Esophagus muscularis mucosa (tissue), 4 donors: Measurements from ENCODE around the gene WDR49.

Experiments
- EP300 ChIP-seq: sonication (generic); formaldehyde crosslinking; IDR thresholded peaks from one replicate; pipeline ENCODE4 v1.6.1; 2017; ENCODE audit warnings: antibody characterized with exemption
- POLR2A ChIP-seq: fragments of 450-650 bp; IDR thresholded peaks from one replicate; pipeline ENCODE4 v1.6.1; 2017; ENCODE audit warnings: antibody characterized with exemption, moderate library complexity, mild to moderate bottlenecking, low read depth
- POLR2AphosphoS5 ChIP-seq, 2 donors: sonication (generic); formaldehyde crosslinking; IDR thresholded peaks; one replicate each; pipeline ENCODE4 v1.6.1; 2017; ENCODE audit warnings: antibody characterized with exemption in 2 of 2
- TF ChIP-seq, protein P1 (sequence below), 3 experiments: fragments of 200-600 bp in 2 of 3; fragments of 450-650 bp in 1 of 3; sonication (generic) in 2 of 3; IDR thresholded peaks; one replicate each; pipeline ENCODE4 v1.5.1; 2017 to 2019; ENCODE audit warnings: antibody characterized with exemption in 3 of 3, mild to moderate bottlenecking in 2 of 3, moderate library complexity in 1 of 3

DNA sequence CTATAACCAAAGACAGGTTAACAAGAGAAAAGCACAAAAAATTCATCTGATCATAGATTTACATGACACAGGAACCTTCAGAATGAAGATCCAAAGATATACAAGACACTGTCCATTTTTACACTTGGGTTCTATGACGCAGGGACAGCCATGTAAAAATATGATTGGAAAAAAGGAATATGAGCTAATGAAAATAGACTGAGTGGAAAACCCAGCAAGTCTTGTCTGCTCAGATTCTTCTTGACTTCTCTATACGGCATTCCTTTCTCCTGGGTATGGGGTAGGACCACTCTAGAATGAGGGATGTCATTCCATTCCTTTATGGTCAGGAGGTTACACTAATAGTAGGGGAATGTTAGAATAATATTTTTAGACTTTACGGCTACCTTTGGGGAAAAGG lies 46.9 kb downstream of the WDR49 start:
- TF ChIP-seq POLR2A = no peak
- TF ChIP-seq, protein P1, sequence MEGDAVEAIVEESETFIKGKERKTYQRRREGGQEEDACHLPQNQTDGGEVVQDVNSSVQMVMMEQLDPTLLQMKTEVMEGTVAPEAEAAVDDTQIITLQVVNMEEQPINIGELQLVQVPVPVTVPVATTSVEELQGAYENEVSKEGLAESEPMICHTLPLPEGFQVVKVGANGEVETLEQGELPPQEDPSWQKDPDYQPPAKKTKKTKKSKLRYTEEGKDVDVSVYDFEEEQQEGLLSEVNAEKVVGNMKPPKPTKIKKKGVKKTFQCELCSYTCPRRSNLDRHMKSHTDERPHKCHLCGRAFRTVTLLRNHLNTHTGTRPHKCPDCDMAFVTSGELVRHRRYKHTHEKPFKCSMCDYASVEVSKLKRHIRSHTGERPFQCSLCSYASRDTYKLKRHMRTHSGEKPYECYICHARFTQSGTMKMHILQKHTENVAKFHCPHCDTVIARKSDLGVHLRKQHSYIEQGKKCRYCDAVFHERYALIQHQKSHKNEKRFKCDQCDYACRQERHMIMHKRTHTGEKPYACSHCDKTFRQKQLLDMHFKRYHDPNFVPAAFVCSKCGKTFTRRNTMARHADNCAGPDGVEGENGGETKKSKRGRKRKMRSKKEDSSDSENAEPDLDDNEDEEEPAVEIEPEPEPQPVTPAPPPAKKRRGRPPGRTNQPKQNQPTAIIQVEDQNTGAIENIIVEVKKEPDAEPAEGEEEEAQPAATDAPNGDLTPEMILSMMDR (IDR thresholded peaks at IDR 0.05) = no peak
- TF ChIP-seq EP300 = no peak
- TF ChIP-seq POLR2AphosphoS5 (IDR thresholded peaks at IDR 0.05) = no peak
